NCI-H1694 (cell line): Measurements from ENCODE around the gene LRRK1.
A peak's percentile ranks its signal among the peaks of the same experiment; 100 is the strongest.
"Not testable (repeated sequence)": the region's sequence is repeated elsewhere in the genome, so short reads cannot be mapped to it uniquely, and the experiment has no call there.

Experiments
- DNase-seq: peaks from one replicate; lab custom pipeline; 2025; lab: John Stamatoyannopoulos, UW

Gene LRRK1

DNA sequence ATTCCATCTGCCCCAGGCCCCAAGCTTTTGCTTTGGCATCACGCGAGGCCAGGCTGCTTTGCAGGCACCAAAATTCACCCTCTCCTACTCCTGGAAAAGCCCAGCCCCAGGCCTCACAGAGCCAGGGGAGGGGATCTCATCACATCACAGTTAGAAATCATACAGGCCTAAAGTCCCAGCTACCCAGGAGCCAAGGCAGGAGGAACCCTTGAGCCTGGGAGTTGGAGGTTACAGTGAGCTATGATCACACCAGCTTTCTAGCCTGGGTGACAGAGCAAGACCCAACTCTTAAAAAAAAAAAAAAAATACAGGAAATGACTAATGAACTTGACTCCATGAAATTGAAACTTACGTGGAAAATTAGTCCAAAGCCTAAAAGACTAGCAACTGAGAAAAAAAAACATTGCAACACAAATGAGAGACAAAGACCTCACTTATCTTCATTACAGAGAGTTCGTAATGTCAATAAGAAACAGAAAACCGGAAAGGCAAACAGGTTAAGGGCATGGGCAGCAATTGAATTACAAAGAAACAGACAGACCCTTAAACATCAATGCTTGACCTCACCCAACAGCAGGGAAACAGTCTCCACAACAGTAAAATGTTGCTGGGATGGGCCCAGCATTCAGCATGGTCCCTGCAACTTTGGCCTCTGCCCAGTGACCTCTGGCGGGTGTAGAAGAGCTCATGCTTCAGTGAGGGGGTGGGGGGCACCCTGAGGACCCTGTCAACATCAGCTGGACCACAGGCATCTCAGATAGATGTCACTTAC, 151.5 kb downstream of the LRRK1 start:
- no peak for DNase-seq

DNA sequence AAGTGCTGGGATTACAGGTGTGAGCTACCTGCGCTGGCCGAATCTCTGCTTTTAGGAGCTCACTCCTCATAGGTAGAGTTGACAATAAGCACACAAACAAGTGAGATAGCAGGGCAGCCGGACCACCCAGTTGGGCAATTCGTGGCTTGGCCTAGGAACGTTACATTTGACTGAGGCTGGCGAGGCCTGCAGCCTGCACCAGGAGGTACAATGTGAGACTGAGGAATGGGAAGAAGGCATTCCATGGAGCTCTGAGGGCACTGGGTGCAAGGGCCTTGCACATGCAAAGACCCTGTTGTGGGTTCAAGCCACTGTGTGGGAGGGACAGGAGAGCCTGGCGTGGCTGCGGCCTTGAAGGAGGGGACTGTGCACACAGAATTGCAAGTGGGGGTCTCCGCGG, 152.5 kb downstream of the LRRK1 start:
- DNase-seq: no peak

DNA sequence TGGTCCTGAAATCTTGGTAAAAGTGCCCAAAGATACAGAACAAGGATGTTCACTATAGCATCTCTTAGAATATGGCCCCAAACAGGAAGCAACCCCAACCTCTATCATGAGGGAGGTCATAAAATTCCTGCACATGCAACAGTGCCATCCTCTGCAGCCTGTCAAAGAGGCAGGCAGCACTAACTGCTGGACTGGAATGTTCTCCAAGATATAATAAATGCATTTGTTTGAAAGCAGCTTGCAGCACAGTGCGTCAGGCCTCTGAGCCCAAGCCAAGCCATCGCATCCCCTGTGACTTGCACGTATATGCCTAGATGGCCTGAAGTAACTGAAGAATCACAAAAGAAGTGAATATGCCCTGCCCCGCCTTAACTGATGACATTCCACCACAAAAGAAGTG, 153.1 kb downstream of the LRRK1 start:
- DNase-seq: not testable (repeated sequence)

DNA sequence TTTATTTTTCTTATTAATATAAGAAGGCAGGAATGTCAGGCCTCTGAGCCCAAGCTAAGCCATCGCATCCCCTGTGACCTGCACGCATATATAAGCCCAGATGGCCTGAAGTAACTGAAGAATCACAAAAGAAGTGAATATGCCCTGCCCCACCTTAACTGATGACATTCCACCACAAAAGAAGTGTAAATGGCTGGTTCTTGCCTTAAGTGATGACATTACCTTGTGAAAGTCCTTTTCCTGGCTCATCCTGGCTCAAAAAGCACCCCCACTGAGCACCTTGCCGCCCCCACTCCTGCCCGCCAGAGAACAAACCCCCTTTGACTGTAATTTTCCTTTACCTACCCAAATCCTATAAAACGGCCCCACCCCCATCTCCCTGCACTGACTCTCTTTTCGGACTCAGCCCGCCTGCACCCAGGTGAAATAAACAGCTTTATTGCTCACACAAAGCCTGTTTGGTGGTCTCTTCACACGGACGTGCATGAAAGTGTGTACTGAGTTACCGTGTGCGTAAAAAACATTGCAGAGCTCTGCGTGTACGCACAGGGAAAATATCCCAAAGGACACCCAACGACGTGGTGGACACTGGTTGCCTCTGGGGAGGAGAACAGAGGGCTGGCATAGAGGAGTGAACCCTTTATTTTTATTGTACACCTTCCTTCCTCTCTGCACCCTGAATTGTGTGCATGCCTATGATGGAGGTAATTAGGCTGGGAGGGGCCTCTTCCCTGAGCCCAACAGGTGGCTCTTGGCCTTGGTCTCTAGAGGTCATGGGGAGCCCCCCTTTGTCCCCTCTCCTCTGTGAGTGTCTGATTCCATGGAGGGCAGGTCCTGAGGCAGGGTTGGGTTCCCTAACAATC, 158.9 kb downstream of the LRRK1 start:
- not testable (repeated sequence) for DNase-seq

DNA sequence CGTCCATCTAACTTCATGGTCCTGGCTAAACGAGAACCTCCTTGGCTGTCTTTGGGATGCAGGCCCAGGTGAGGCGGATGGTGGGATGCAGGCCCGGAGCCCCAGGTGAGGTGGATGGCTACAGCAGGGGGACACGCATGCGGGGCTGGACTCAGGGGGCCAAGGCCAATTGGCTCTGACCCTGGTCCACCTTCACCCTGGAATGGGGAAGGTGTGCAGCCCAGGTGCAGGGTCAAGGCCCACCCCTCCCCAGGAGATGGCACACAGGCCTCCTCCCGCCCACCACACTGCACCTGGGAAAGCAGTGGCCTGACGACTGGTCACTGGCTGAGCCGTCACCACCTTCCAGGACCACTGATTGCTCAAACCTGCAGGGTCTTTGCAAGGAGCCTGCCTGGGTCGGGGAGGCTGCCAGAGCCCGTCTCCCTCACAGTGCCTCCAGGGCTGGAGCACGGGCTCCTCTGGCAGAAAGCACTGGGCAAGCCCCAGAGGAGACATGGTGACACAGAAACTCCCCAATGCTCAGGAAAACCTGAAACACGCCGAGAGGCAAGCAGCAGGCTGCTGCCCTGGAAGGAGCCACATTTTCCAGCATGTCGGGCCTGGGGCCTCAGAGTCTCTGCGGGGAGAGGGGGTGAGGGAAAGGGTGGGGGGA, 159.6 kb downstream of the LRRK1 start:
- no peak for DNase-seq

DNA sequence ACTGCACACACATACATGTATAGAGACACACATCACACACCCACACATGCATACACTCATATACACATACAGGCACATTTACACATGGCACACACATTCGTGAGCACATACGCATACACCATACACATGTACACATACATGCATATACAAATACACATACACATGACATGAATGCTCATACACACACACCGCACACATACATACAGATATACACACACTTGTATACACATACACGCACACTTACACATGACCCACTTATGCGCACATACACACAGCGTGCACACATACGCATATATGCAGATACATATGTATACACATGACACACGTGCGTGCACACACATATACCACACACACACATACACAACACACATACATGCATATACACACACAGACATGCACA, 162.7 kb downstream of the LRRK1 start:
- DNase-seq: no peak

DNA sequence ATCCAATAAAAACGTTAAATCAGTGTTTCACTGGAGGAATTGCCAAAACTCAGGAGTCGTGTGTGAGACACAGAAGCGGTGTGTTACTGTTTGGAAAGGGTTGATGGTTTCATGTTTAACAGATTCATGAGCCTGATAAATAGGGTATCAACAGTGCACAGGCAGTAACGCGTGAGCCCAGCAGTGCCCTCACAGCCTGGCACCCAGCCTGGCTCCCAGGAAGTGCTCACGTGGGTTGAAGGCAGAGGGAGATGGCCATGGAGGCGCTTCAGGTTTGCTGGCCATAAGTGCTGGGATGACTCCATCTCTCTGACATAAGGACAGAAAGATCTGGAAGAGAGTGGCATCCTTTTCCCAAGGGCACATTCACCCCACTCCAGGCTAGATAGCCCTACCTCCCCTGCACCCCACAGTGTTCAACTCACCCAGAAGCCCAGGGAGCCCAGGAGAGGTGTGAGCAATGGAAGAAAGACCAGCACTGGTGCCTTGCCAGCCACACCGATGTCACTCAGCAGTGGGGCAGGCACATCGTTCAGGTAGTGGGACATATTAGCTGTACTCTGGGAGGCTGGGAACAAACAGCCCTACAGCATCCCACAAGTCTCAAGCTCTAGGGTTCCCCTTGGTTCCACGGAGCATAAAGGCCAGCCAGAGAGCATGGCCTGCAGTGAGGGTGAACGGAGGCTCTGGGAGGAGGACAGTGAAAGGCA, 164.3 kb downstream of the LRRK1 start:
- no peak for DNase-seq

DNA sequence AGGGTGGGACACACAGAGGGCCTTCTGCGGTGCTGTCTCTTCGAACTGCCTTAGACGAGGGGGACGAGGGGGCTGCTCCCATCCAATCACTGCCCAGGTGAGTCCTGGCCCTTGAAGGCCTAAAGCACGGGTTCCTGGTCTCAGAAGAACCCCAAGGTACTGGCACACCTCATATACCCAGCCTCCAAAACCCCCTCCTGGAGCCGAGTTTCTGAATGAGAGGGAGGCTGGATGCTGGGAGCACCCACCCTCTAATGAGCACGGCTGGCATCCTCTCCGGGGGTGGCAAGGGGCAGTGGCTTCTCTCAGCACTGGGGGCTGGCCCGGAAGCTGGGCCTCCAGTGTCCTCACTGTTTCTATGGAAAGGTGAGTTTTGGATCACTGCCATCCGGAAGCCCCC, 165.6 kb downstream of the LRRK1 start:
- no peak for DNase-seq

DNA sequence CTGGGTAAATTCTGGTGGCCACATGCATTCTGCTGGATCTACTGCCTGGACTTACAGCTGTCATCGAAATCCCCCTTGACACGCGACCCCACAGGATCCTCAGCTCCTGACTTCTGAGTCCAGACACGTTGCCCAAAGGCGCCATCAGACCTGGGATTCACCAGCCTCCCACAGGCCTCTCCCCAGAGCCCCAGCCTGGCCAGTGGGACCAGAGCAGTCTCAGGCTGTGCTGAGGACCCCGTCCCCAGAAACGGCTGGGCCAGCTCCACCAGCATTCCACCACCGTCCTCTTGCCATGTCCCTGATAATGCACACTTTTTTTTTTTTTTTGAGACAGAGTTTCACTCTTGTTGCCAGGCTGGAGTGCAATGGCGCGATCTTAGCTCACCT, 166.1 kb downstream of the LRRK1 start:
- DNase-seq: no peak

DNA sequence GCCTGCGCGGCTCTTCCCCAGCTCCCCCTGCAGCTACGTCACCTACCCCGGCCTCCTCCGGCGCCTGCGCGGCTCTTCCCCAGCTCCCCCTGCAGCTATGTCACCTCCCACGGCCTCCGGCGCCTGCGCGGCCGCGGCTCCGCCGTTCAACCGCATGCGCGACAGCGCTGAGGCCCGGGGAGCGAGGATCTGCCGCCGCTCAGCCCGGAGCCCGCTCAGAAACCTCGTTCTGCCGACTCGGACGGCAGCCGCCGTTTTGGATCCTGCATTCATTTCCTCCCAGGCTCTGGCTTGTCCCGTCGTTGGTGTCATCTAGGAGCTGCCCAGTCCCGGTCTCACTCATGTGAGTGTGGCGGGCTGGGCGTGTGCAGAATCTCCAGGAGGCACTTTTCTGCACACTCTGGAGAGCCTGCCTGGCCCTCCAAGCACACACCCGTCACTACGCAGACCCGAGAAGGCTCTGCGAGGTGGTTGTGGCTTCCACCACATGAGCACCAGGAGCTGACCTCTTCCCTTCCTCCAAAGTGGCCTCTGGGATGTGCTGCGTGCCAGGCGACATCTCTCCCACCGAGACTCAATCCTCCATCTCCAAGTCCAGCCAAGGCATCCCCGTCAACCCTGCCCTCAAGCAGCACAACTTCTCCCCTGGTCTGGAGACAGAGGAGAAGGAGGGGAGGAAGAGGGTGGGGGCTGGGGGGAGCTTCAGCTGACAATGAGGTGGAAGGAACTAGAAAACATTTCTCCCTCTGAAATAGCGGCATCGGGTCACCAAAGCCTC, 167.4 kb downstream of the LRRK1 start:
- DNase-seq: no peak

DNA sequence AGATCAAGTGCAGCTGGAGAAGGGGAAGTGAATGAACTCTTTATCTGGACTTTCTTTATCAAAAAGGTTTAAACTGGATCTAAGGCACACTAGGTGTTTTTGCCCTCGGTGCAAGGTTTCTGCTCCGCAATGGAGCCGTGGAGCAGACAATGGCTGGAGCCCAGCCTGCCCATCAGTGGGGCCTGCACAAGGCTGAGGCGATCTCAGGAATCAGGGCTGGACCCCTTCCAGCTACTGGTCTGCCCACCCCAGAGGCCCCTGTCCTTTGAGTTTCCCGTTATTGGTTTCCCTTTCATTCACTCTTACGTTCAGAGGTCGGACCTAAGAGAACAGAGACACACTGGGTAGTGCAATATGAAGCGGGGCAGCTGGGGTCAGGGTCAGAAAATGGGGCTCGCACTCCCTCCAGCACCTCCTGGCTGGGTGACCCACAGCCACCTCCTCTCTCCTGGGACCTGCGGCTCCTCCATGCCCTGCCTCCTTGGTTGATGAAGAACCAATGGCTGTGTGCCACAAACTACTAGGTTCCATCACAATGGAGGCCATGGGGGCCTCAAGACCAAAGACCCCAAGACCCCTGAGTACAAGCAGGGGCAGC, 168.1 kb downstream of the LRRK1 start:
- DNase-seq: no peak

DNA sequence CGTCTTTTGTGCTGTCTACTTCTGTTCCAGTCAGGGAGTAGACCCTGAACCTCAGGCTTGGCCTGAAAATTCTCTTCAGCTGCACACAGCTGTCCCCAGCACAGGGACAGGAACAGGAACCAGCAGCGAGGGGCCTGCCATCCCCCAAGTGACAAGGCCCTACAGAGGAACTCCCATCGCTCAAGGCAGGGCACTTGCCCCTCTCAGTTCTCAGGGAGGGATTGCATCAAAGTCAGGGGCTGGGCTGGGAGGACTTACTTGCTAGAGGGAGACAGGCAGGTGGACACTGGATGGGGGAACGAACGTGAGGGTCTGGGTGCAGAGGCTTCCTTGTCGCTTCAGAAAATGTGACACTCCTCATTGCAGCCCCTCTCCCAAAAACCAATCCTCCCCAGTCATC, 169.1 kb downstream of the LRRK1 start:
- no peak for DNase-seq

DNA sequence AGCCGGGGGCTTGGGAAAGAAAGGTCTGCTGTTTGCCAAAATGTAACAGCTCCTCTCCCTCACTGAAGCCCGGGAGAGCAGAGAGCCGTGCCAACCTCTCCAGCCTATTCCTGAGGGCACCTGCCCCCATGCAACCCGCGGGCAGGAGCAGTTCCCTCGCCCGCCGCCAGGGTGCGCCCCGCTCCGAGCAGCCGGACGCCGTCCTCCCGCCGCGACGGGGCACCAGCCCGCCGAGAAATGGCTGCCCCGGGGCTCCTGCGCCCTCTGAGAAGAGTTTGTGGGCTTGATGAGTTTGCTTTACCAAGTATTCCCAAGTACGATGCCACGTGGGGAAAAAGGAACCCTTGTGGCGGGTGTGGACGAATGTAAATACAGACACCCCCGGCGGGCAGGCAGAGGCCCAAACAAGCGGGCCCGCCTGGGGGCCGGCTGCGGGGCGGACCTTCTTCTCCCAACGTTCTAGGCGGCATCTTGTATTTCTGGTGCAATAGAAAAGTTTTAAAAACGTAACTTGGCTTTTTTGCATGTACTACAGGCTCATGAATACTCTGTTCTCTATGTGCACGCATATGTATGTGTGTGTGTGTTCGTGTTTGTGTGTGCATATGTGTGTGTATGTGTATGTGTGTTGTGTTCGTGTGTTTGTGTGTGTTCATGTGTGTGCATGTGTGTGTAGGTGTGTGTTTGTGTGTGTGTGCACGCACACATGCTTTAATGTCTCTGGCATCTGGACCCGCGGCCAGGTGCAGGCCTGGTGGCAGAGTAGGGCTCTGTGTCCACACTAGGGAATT, 169.8 kb downstream of the LRRK1 start:
- DNase-seq: peak; percentile 8

DNA sequence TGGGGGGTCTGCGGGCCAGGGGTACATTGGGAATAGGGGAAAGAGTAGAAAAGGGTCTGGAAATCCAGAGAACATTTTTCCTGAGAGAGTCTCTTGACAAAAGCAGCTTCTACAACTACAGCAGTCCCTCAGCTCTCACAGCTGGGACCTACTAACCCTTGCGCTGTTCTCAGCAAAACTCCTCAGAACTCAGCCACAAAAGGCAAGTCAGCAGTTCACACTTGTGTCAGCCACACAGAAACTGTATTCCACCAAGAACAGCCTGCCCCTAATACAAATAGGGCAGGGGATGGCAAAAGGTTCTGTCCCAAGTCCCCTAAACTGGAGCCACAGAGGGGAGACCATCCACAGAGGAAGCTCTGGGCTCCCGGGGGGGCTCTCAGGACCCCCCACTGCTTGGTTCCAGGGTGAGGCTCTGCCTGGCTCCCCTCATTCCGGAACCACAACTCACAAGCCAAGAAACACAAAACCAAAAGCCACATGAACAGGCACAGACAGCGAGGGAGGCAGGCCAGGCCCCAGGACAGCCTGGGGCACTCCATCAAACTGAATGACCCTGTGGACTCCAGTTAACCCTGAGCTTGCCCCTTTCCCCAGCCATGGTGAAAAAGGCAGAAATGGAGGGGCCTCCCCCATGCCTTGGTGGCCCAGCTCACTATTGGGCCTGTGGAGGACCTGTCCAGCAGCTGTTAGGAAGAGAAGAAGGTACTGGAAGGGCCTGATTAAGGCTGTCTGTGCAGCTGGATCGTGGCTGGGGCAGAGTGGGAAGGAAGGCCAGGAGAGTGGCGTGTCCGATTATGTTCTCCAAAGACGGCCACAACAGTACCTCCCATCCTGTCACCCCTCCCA, 170.6 kb downstream of the LRRK1 start:
- DNase-seq: no peak

DNA sequence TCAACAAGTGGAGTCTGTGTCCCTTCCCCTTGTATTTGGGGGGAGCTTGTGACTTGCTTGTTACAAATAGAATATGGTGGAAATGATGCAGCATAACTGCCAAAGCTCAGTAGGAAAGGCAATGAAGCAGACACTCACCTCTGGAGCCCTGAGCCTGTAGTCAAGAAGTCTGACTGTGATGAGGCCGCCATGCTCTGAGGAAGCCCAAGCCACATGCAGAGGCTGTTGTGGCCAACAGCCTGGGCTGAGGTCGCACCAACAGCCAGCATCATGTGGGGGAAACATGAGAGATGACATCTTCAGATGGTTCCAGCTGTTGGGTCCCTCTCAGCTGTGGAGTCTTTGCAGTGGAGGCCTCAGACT, 171.3 kb downstream of the LRRK1 start:
- no peak for DNase-seq

DNA sequence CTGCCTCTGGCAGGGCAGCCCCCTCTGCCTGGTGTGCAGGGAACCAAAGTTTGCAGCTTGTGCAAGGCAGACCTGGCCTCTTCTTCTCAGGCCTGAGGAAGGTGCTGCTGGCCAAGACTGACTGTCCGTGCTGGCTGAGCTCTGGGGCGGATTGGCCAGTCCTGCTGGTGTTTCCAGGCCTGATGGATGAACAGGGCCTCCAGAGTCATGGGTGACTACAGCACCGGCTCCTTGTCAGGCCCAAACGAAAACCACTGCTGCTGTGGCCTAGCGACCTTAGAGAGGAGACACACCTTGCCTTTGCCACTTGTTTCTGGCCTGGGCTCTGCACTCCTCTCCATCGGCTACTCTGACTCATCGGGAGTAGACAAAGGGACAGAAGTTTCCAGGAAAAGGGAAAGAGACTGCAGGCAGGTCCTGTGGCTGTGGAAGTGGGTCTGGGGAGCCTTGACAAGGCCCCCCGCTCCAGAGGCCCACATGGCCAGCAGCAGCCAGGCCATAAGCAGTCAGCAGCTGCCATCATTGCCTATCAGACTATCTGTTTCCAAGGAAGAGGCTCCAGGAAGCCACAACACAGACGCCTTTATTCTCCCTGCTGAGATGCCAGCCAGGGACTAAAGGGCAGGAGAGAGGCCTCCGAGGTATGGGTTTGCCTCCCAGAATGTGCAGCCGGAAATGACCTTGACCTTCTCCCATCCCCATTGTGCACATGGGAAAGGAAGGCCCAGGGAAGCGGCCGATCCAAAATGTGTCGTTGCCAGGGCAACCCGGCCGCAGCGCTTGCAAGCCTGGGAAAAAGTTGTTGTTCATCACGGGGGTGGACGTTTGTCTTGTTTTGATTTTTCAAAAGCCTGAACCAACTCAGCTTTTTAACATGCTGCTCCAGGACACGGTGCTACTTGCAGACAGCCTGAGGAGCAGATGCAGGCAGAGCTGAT, 172.2 kb downstream of the LRRK1 start:
- no peak for DNase-seq

DNA sequence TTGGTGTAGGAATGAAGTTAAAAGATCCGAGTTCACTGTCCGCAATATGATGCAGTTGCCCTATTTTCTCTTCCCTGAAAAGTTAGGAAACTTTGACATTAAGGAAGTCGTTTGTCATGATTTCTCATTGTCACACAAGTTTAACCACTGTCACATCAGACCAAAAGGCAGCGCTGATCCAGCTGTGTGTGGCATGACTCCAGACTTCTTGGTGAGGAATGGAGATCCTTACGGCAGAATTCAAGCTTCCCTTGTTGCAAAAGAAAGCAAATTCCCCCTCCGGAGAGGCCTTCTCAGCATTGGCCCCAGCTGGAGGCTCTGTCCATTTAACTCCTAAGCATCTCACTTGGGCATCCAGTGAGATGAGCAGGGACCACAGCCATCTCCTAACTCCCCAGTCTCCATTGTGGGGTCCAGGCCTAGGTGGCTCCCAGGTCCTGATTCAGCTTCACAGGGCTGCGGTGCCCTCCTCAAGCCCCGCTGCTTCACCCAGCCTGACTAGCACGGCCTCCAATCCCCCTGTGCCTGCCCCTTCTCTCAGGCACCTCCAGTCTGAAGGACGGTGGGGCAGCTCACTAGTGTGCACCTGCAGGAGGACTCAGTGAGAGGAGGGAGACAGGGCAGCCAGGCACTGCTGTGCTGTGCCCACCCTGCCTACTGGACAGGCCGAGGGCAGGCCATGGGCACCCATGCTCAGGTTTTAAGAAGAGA, 173.2 kb downstream of the LRRK1 start:
- DNase-seq: no peak

DNA sequence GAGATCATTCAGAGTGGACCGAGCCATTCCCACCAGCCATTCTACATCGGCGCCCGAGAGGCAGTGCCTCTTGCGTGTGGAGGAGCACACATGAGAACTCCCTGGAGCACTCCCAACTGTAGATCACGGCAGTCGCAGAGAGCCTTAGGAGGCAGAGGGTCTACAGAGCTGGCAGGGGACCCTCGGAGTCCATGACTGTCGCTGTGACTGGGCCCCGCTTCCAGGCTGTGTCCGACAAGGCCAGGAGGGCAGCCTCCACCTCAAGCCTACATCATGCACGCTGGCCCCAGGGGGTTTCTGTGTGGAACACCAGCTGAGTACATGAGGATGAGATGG, 173.7 kb downstream of the LRRK1 start:
- no peak for DNase-seq
